ENCODE data around the gene LTBR. TPM values are rescaled to one million over a fixed set of nuclear protein-coding genes. Genes with fewer than 3 reads are reported as not detected.

The LTBR gene
- total and polyA plus RNA-seq, 2 donors (not counting 1 experiment from before 2014, with no cell fraction given), result 1.1 TPM; not detected in 1

Small RNAs within 50 kb of the gene (small RNA-seq; reads per million reads assigned to genes)
- gene RN7SL391P (ENCODE audit: insufficient read length, low read depth, low replicate concordance), result not detected

Other genes starting within 250 kb of the LTBR start
- gene CD9, start 183.8 kb upstream of the LTBR start, total RNA-seq, result 12.8 and 13.8 TPM in 2 replicates
- gene CD9, start 183.8 kb upstream of the LTBR start, polyA plus RNA-seq, result 7.2 and 27.8 TPM in 2 replicates
- gene PLEKHG6, start 73.5 kb upstream of the LTBR start, total RNA-seq, result not detected in 2 replicates
- gene PLEKHG6, start 73.5 kb upstream of the LTBR start, polyA plus RNA-seq, result not detected in 2 replicates
- 0.59 and 0.75 TPM in 2 replicates for gene TNFRSF1A, start 42.1 kb upstream of the LTBR start, total RNA-seq
- 1.2 and 1.6 TPM in 2 replicates for gene TNFRSF1A, start 42.1 kb upstream of the LTBR start, polyA plus RNA-seq
- gene SCNN1A, start 8.6 kb upstream of the LTBR start, total RNA-seq, result 0.20 TPM in 1 of 2 replicates, not detected in the other
- gene SCNN1A, start 8.6 kb upstream of the LTBR start, polyA plus RNA-seq, result not detected in 2 replicates
- 116 TPM in 2 replicates for gene CD27, start 60.8 kb downstream of the LTBR start, total RNA-seq
- 34.0 and 102 TPM in 2 replicates for gene CD27, start 60.8 kb downstream of the LTBR start, polyA plus RNA-seq
- 71.2 and 80.5 TPM in 2 replicates for gene TAPBPL, start 67.9 kb downstream of the LTBR start, total RNA-seq
- gene TAPBPL, start 67.9 kb downstream of the LTBR start, polyA plus RNA-seq, result 73.3 and 103 TPM in 2 replicates
- 98.9 and 108 TPM in 2 replicates for gene VAMP1, start 86.5 kb downstream of the LTBR start, total RNA-seq
- 62.4 and 94.6 TPM in 2 replicates for gene VAMP1, start 86.5 kb downstream of the LTBR start, polyA plus RNA-seq
- 72.6 and 75.6 TPM in 2 replicates for gene MRPL51, start 109.1 kb downstream of the LTBR start, total RNA-seq
- gene MRPL51, start 109.1 kb downstream of the LTBR start, polyA plus RNA-seq, result 18.6 and 19.0 TPM in 2 replicates
- gene NCAPD2, start 109.9 kb downstream of the LTBR start, total RNA-seq, result 41.1 and 42.1 TPM in 2 replicates
- gene NCAPD2, start 109.9 kb downstream of the LTBR start, polyA plus RNA-seq, result 18.4 and 19.9 TPM in 2 replicates
- gene GAPDH, start 150.4 kb downstream of the LTBR start, total RNA-seq, result 499 and 507 TPM in 2 replicates
- gene GAPDH, start 150.4 kb downstream of the LTBR start, polyA plus RNA-seq, result 487 and 951 TPM in 2 replicates
- gene IFFO1, start 171.9 kb downstream of the LTBR start, total RNA-seq, result 56.1 and 57.7 TPM in 2 replicates
- gene IFFO1, start 171.9 kb downstream of the LTBR start, polyA plus RNA-seq, result 67.8 and 79.0 TPM in 2 replicates
- 65.4 and 70.4 TPM in 2 replicates for gene NOP2, start 184.1 kb downstream of the LTBR start, total RNA-seq
- gene NOP2, start 184.1 kb downstream of the LTBR start, polyA plus RNA-seq, result 73.4 and 134 TPM in 2 replicates
- 287 and 327 TPM in 2 replicates for gene CHD4, start 223.2 kb downstream of the LTBR start, total RNA-seq
- gene CHD4, start 223.2 kb downstream of the LTBR start, polyA plus RNA-seq, result 101 and 181 TPM in 2 replicates